CD1c-positive myeloid dendritic cell (primary cell): ENCODE measurements around the gene ZNF791.
"Not testable (repeated sequence)": the region's sequence is repeated elsewhere in the genome, so short reads cannot be mapped to it uniquely, and the experiment has no call there.

Experiments
- DNase-seq: peaks from one replicate; pipeline ENCODE4 v3.0.0-alpha.2; 2016; ENCODE audit errors: extremely low spot score

Gene ZNF791

DNA sequence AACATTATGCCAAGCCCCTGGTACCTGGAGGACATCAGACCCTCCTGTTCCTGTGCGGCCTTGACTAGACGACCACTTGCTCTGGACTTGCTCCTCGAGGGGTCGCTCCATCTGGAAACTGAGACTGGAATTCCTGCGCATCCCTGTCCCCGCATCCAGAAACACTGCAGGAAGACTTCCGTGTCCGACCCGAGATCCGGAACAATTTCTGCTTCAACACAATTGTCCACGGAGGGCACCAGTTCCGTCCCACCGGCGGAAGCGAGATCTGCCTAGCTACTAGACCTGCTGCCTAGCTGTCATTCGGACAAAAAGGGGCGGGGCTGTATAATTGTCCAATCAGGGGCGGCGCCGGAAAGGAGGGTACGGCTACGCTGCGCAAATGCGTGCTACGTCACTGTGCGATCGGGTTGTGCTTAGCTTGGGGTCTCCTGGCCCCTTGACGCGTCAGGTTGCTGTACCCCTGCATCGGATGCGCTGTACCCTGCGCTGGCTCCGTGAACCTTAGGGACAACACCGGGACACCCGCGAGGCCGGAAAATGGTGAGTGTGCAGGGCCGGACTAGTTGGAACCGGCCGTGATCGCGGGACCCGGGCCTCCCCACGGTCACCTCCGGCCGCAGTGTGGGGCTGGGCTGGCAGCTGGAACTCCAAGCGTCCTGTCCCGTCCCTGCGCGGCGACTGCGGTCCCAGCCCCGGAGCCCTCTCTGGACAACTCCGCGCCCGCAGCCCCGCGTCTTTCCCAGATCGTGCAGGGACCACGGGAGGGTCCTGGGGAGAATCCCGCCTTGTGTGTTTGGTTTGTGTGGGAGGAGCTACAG lies at the start of gene ZNF791, which contains the start of gene ZNF490:
TSS of gene ZNF791 (plus strand) at position 381 of the 821 bp plus-strand sequence. CDS start at position 541, 160 bp downstream.
TSS of gene ZNF490 (minus strand) at position 274 of the 821 bp plus-strand sequence. CDS start at position 141, 133 bp downstream.
- peak; percentile 99 for DNase-seq

DNA sequence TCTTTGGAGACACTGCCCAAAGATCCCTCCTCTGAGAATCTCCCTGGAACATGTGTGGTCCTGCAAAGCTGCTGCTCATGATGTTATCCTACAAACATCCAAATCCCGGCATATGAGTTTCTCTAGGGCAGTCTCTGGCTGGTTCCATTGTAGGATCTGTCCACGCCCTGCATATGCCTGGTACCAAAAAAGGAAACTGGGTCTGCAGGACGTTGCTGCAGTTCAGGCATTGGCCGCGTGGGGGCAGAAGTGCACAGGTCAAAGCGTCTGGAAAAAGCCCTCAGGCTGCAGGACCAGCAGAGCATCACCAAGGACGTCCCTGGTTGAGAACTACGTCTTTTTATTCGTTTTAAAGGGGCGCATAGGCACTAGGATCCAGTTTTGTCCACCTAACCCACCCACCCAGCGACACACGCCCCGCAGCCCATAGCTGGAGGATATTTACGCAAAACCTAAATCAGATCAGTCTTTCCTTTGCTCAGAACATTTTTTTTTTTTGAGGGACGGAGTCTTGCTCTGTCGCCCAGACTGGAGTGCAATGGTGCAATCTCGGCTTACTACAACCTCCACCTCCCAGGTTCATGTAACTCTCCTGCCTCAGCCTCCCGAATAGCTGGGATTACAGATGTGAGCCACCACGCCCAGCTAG lies 46.6 kb upstream of the ZNF791 start:
- peak; percentile 89 for DNase-seq

DNA sequence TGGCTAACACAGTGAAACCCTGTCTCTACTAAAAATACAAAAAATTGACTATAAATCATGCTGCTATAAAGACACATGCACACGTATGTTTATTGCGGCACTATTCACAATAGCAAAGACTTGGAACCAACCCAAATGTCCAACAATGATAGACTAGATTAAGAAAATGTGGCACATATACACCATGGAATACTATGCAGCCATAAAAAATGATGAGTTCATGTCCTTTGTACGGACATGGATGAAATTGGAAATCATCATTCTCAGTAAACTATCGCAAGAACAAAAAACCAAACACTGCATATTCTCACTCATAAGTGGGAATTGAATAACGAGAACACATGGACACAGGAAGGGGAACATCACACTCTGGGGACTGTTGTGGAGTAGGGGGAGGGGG lies 44.3 kb upstream of the ZNF791 start:
- DNase-seq, result not testable (repeated sequence)

DNA sequence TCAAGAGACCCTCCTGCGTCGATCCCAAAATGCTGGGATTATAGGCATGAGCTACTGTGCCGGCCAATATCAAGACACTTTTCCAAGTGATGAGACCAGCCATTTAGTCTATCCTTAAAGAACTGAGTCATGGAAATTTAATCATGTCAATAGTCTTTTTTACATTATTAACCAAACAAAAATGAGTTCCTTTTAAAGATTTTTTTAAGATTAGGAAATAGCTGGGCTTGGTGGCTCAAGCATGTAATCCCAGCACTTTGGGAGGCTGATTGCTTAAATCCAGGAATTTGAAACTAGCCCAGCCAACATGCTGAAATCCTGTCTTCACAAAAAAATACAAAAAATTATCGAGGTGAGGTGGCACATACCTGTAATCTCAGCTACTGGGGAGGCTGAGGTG lies 42.8 kb upstream of the ZNF791 start:
- no peak for DNase-seq

DNA sequence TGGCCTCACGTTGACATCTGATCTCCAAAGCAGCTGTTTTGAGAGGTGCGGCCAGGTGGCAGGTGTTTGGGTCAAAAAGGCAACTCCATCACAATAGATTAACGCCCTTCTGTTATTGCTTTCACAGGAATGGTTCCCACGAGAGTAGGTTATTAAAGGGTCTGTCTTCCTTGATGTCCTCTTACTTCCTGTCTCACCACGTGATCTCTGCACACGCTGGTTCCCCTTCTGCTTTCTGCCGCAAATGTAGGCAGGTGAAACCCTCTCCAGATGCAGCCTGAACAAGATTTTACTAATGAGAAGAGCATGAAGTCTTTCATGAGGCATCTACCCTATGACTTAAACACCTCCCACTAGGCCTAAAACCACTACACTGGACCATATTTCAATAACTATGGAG lies 36.7 kb upstream of the ZNF791 start:
- DNase-seq, result no peak

DNA sequence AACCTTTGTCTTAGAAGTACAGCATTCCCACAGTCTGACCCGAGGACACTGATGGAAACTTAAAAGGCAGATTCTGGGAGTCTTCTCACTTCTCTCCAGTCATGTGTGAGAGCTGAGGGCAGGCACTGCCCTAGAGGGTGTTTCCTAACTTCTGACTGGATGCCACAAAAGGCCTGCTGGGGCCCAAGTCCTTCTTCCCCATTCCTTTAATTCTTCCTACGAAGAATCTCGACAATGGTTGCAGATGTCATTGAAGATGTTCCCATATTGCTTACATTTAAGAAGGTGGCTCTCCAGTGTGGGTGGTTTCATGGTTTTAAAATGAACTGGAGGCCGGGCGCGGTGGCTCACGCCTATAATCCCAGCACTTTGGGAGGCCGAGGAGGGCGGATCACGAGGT lies 32.1 kb upstream of the ZNF791 start:
- DNase-seq, result no peak

DNA sequence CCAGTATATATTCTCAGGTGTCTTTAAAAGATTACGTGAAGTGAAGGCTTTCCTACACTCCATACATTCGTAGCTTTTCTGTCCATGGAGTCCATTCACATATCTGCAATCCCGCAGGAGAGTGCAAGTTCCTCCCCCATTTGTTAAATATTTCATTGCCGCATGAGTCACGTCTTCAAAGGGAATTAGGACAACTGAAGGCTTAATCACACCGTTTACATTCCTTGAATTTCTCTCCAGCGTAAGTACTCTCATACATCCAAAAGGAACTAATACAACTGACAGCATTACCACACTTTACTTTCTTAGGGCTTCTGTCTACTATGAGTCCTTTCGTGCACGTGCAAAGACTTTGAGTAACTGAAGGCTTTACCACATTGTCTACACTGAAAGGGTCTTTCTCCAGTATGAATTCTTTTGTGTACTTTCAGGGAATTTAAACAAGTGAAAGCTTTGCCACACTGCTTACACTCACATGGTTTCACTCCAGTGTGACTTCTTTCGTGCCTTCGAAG lies 30.5 kb upstream of the ZNF791 start:
- DNase-seq, result no peak

DNA sequence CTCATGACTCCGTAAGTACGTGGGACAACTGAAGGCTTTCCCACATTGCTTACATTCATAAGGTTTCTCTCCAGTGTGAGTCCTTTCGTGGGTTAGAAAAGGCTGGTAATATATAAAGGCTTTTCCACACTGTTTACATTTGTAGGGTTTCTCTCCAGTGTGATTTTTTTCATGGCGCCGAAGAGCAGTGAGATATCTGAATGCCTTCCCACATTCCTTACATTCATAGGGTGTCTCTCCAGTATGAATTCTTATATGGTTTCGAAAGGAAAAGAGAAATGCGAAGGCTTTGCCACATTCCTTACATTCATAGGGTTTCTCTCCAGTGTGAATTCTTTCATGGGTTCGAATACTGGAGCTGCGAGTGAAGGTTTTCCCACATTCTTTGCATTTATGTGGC lies 29.6 kb upstream of the ZNF791 start:
- no peak for DNase-seq

DNA sequence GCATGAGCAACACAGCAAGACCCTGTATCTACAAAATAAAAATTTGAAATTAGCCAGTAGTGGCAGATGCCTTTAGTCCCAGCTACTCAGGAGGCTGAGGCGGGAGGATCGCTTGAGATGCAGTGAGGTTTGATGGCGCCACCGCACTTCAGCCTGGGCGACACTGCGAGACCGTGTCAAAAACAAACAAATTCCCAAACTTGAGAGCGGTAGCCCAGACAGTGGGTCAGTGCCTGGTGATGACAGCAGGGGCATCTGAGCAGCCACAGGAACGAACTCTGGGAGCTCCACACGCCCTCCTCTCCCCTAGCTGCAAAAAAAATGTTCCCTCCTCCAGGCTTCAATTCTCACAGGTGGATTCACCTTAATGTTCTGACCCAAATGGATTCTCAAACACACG lies 14.2 kb upstream of the ZNF791 start:
- no peak for DNase-seq

DNA sequence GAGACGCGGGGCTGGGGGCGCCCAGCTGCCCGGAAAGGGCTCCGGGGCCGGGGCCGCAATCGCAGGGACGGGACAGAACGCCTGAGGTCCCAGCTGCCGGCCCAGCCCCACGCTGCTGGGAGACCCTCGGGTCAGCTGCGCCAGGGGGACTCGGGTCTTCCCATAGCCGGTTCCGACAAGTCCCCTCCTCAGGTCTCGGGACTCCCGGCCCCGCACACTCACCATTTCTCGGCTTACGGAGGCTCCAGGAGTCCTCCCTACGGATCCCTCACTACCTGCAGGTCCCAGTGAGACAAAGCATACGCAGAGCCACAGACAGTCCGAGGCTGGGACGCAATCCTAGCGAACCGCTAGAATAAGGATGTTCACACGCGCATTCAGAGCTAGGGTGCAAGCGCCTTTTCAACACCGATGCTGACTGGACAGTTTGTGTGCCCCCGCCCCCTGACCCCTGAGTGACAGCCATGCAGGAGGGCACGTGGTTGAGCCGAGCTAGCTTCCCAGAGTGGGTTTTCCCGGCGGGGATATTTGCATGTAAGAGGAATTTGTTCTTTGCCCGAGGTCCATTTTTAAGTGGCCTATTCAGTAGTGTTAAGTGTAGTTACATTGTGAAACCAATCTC lies 13.7 kb upstream of the ZNF791 start:
- no peak for DNase-seq

DNA sequence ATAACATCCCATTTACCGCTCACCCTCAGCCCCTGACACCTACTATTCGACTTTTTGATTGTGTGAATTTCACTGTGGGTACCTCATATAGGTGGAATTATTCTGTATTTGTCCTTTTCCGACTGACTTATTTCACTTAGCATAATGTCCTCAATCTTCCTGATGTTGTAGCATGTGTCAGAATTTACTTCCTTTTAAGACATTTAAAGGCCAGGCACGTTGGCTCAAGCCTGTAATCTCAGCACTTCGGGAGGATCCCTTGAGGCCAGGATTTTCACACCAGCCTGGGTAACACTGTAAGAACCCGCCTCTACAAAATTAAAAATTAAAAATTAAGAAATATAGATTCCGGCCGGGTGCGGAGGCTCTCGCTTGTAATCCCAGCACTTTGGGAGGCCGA lies 13.1 kb upstream of the ZNF791 start:
- no peak for DNase-seq

DNA sequence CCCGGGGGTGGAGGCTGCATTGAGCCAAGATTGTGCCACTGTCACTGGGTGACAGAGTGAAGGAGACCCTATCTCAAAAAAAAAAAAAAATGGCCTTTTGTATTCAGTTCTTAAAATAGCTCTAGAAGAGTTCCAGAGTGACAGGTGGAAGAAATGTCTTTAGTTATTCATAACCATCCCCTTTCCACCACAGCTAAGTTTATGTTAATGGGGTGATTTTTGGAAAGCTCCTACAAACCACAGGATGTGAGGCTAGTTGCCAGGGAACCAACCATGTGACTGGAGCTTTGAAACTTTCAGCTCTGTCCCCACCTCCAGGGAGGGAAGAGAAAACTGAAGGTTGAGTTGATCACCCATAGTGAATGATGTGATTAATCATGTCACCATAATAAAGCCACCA lies 7.0 kb upstream of the ZNF791 start:
- DNase-seq, result peak; percentile 12

DNA sequence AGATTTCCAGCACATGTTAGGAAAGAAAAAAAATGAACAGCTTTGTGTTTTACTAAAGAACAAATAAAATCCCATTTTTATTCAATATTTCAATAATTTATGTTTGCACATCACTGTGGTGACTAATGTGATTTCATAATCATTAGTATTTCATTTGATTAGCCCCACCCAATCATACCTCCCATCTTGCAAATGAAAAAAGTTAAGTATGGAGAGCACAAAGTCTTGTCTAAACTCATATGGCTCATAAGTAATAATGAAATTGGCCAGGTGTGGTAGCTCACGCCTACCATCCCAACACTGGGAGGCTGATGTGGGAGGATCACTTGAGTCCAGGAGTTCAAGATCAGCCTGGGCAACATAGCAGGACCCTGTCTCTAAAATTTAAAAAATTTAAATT lies 3.9 kb upstream of the ZNF791 start:
- no peak for DNase-seq

DNA sequence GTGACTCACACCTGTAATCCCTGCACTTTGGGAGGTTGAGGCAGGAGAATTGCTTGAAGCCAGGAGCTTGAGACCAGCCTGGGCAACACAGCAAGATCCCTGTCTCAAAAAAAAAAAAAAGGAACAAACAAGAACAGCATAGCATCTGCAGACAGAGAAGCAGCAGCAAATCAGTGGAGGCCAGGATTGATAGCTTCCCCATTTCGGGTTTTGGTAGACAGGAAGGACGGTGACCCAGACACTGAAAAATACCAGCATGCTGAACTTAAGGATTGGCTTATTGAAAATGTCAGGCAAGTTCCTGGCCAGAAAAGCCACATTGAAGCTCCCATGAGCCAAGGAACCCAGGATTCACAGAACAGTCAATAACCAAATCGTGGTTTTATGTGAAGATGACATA lies 3.1 kb upstream of the ZNF791 start:
- peak; percentile 33 for DNase-seq

DNA sequence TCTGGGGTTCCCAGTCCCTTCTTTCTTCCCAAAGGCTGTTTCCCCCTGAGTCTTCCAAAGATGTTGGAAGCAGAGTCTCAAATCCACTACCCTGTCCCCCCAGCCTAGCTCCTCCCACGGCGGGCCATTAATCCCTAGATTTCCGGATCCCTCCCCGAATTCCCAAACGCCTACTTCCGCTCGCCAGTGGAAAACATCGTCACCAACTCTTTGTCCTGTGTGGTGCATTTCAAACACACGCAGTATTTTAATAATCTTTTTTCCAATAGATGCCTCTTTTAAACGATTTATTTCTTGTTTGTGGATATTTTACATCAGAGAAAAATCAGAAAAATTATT lies 610 bp downstream of the ZNF791 start:
- DNase-seq, result peak; percentile 30

DNA sequence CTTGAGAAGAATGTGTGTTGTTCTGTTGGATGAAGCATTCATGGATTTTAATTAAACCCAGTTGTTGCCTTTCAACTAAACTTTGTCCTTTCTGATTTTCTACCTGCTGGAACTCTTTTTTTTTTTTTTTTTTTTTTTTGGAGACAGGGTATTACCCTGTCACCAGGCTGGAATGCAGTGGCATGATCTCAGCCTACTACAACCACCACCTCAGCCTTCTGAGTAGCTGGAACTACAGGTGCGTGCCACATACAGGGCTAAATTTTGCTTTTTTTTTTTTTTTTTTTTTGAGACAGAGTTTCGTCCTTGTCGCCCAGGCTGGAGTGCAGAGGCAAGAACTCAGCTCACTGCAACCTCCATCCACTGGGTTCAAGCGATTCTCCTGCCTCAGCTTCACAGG lies 6.9 kb downstream of the ZNF791 start:
- DNase-seq, result no peak

DNA sequence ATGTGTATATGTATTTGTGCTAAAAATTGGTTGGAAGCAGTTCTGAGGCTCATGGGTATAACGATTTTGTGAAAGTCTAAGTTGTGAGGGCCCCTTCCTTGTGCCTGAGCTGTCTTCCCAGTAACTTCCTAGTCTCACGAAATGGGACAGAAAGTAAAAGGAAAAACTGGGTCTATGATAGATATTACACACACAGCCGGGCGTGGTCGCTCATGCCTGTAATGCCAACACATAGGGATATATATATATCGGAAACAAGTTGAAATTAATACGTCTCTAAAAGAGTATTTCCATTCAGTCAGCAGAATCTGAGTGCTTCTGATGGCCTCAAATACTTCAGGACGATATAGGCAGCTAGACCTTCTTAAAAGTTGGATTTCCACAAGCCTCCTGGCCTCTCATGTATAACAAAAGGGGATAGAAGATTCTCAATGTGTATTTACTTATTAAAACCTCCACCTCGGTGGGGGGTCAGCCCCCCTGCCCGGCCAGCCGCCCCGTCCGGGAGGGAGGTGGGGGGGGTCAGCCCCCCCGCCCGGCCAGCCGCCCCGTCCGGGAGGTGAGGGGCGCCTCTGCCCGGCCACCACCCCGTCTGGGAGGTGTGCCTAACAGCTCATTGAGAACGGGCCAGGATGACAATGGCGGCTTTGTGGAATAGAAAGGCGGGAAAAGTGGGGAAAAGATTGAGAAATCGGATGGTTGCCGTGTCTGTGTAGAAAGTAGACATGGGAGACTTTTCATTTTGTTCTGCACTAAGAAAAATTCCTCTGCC lies 10.7 kb downstream of the ZNF791 start:
- DNase-seq, result not testable (repeated sequence)

DNA sequence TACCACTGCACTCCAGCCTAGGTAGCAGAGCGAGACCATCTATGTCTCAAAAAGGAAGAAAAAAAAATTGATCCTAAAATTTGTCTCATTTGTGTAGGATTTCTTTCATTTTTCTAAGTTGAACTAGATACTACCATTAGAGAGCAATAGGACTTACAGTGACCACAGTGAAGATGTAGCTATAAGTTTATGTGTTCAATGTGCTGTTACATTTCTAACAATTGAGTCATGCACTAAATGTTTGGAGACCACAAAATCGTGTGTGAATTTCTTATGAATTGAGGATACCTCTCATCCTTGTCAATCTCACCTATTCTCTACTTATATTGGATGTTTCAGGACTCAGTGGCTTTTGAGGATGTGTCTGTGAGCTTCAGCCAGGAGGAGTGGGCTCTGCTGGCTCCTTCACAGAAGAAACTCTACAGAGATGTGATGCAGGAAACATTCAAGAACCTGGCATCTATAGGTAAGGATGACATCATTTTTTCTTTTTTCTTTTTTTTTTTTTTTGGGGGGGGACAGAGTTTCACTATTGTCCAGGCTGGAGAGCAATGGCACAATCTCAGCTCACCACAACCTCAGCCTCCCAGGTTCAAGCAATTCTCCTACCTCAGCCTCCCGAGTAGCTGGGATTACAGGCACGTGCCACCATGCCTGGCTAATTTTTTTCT lies 12.8 kb downstream of the ZNF791 start:
- DNase-seq, result no peak

DNA sequence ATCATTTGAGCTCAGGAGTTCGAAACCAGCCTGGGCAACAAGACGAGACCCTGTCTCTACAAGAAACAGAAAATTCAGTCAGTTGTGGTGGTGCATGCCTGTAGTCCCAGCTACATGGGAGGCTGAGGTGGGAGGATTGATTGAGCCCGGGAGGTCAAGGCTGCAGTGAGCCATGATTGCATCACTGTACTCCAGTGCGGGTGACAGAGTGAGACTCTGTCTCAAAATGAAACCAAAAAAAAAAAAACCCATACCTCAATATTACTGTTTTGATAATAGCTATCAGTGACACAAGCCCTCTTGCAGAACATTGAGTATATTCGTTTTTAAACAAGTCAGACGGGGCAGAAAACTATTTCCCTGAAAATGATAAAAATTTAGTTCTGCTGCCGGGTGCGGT lies 16.2 kb downstream of the ZNF791 start:
- no peak for DNase-seq

DNA sequence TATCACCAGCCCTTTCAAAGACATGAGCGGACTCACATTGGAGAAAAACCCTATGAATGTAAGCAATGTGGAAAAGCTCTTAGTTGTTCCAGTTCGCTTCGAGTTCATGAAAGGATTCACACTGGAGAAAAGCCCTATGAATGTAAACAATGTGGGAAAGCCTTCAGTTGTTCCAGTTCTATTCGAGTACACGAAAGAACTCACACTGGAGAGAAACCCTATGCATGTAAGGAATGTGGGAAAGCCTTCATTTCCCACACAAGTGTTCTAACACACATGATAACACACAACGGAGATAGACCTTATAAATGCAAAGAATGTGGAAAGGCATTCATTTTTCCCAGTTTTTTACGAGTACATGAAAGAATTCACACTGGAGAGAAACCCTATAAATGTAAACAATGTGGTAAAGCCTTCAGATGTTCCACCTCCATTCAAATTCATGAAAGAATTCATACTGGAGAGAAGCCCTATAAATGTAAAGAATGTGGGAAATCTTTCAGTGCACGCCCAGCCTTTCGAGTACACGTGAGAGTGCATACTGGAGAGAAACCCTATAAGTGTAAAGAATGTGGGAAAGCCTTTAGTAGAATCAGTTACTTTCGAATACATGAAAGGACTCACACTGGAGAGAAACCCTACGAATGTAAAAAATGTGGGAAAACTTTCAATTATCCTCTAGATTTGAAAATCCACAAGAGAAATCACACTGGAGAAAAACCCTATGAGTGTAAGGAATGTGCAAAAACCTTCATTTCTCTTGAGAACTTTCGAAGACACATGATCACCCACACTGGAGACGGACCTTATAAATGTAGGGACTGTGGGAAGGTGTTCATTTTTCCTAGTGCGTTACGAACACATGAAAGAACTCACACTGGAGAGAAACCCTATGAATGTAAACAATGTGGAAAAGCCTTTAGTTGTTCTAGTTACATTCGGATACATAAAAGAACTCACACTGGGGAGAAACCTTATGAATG lies 17.6 kb downstream of the ZNF791 start:
- DNase-seq, result no peak
